Parathyroid adenoma (tissue), 2 donors: ENCODE measurements around the gene RAF1.

Experiments used
- H2AFZ ChIP-seq: fragments of 300-600 bp; sonication (generic); one replicate; pipeline ENCODE4 v1.7.0; 2017; ENCODE audit warnings: antibody characterized with exemption, mild to moderate bottlenecking
- H3K27ac ChIP-seq: fragments of 300-600 bp; sonication (generic); one replicate; pipeline ENCODE4 v1.7.0; 2017
- H3K27me3 ChIP-seq: fragments of 300-600 bp; sonication (generic); one replicate; pipeline ENCODE4 v1.7.0; 2017; ENCODE audit warnings: low read length; ENCODE audit not compliant: control insufficient read depth, insufficient read depth
- H3K36me3 ChIP-seq: fragments of 300-600 bp; sonication (generic); one replicate; pipeline ENCODE4 v1.7.0; 2017; ENCODE audit warnings: low read length; ENCODE audit not compliant: control insufficient read depth, insufficient read depth
- H3K4me1 ChIP-seq: fragments of 300-600 bp; sonication (generic); one replicate; pipeline ENCODE4 v1.7.0; 2017; ENCODE audit warnings: control low read depth
- H3K4me2 ChIP-seq: fragments of 300-600 bp; sonication (generic); one replicate; pipeline ENCODE4 v1.7.0; 2017; ENCODE audit warnings: low read length
- H3K4me3 ChIP-seq: fragments of 300-600 bp; sonication (generic); one replicate; pipeline ENCODE4 v1.7.0; 2017; ENCODE audit warnings: low read depth, low read length
- H3K79me2 ChIP-seq: fragments of 300-600 bp; sonication (generic); one replicate; pipeline ENCODE4 v1.7.0; 2017; ENCODE audit warnings: control low read depth
- H3K9ac ChIP-seq: fragments of 300-600 bp; sonication (generic); one replicate; pipeline ENCODE4 v1.7.0; 2017; ENCODE audit warnings: mild to moderate bottlenecking
- H3K9me3 ChIP-seq: fragments of 300-600 bp; sonication (generic); one replicate; pipeline ENCODE4 v1.7.0; 2017; ENCODE audit warnings: low read length; ENCODE audit not compliant: control insufficient read depth
- TF ChIP-seq, protein P1 (sequence below): fragments of 300-600 bp; sonication (generic); IDR thresholded peaks from one replicate; pipeline ENCODE4 v1.7.0; 2017; ENCODE audit warnings: antibody characterized with exemption, mild to moderate bottlenecking
- donor health status: primary hyperparathyroidism.

Gene RAF1

GRCh38 chr3:12700800-12701199 lies 36.9 kb upstream of the RAF1 start:
- no peak overlapping the region for H3K4me2 ChIP-seq
- H3K4me1 ChIP-seq, result no peaks in the 10 kb centered on the region
- no peaks in the 10 kb centered on the region for H3K36me3 ChIP-seq
- H3K9ac ChIP-seq, result no peak overlapping the region
- TF ChIP-seq, protein P1, sequence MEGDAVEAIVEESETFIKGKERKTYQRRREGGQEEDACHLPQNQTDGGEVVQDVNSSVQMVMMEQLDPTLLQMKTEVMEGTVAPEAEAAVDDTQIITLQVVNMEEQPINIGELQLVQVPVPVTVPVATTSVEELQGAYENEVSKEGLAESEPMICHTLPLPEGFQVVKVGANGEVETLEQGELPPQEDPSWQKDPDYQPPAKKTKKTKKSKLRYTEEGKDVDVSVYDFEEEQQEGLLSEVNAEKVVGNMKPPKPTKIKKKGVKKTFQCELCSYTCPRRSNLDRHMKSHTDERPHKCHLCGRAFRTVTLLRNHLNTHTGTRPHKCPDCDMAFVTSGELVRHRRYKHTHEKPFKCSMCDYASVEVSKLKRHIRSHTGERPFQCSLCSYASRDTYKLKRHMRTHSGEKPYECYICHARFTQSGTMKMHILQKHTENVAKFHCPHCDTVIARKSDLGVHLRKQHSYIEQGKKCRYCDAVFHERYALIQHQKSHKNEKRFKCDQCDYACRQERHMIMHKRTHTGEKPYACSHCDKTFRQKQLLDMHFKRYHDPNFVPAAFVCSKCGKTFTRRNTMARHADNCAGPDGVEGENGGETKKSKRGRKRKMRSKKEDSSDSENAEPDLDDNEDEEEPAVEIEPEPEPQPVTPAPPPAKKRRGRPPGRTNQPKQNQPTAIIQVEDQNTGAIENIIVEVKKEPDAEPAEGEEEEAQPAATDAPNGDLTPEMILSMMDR, result no peak
- H3K79me2 ChIP-seq, result no peaks in the 10 kb centered on the region
- H3K27me3 ChIP-seq, result no peaks in the 10 kb centered on the region
- no peak overlapping the region for H3K27ac ChIP-seq
- no peak overlapping the region for H3K4me3 ChIP-seq
- no peak overlapping the region for H2AFZ ChIP-seq
- no peaks in the 10 kb centered on the region for H3K9me3 ChIP-seq

DNA sequence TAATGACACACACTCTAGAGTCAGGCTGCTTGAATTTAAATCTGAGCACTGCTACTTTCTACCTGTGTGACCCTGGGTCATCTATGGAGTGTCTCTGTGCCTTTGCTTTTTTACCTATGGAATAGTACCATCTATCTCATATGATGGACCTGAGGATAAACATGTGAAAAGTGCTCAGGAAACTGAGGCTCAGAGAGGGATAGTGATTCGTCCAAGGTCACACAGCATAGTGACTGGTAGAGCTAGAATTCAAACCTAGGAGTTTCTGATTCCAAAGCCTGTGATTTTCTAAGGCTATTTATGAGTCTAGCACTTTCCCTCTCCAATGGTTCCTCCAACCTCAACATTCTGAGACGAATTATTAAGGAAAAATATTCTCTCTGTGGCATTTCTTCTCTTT lies 32.0 kb upstream of the RAF1 start:
- Histone ChIP-seq H3K4me2 (no peak overlapping the region), H3K27me3 (no peaks in the 10 kb centered on the region), H3K79me2 (no peaks in the 10 kb centered on the region), H3K27ac (no peak overlapping the region), H3K9me3 (no peaks in the 10 kb centered on the region), H3K4me1 (peaks cover 11% of the 10 kb centered on the region), H3K9ac (no peak overlapping the region), H2AFZ (no peak overlapping the region), H3K36me3 (no peaks in the 10 kb centered on the region), H3K4me3 (no peak overlapping the region)
- TF ChIP-seq, protein P1, result no peak

- H2AFZ ChIP-seq, result peak overlapping the region; percentile 36
- H3K79me2 ChIP-seq, result no peaks in the 10 kb centered on the region
- H3K9ac ChIP-seq, result no peak overlapping the region
- H3K27ac ChIP-seq, result peak overlapping the region; percentile 89
- no peaks in the 10 kb centered on the region for H3K9me3 ChIP-seq
- no peak overlapping the region for H3K4me3 ChIP-seq
- peaks cover 11% of the 10 kb centered on the region for H3K4me1 ChIP-seq
- TF ChIP-seq, protein P1, result no peak
- H3K36me3 ChIP-seq, result no peaks in the 10 kb centered on the region
- H3K4me2 ChIP-seq, result no peak overlapping the region
- H3K27me3 ChIP-seq, result no peaks in the 10 kb centered on the region
Observed at GRCh38 chr3:12695112-12695511, 31.2 kb upstream of the RAF1 start.

DNA sequence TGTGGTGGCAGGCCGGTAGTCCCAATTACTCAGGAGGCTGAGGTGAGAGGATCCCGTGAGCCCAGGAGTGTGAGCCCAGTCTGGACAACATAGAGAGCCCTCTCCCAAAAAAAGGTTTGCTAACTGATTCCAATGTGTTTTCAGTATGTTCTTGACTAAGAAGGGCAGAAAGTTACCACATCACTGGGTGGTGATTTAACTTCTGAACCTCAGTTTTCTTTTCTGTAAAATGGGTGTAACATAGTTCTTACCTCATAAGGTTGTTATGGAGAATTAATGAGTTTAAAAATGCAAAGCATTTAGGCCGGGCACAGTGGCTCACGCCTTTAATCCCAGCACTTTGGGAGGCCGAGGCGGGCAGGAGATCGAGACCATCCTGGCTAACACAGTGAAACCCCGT lies 28.5 kb upstream of the RAF1 start:
- Histone ChIP-seq H3K4me2 (no peak overlapping the region), H3K36me3 (no peaks in the 10 kb centered on the region), H3K27ac (no peak overlapping the region)

More for the DNA sequence above, 28.5 kb upstream of the RAF1 start:
- no peak overlapping the region for H3K9ac ChIP-seq
- no peak overlapping the region for H2AFZ ChIP-seq
- H3K79me2 ChIP-seq, result no peaks in the 10 kb centered on the region
- no peaks in the 10 kb centered on the region for H3K27me3 ChIP-seq
- no peak overlapping the region for H3K4me3 ChIP-seq
- H3K4me1 ChIP-seq, result peaks cover 13% of the 10 kb centered on the region
- H3K9me3 ChIP-seq, result no peaks in the 10 kb centered on the region
- TF ChIP-seq, protein P1, result no peak
